IPS-15b (cell line): ENCODE results near the gene UMPS.
"Not testable (repeated sequence)": the region's sequence is repeated elsewhere in the genome, so short reads cannot be mapped to it uniquely, and the experiment has no call there.

Experiments
- H3K27me3 ChIP-seq: one replicate; pipeline ENCODE4 v1.6.1; 2013; ENCODE audit warnings: low read length; ENCODE audit not compliant: control insufficient read depth, insufficient read depth
- H3K36me3 ChIP-seq: one replicate; pipeline ENCODE4 v1.6.1; 2013; ENCODE audit warnings: low read length; ENCODE audit not compliant: control insufficient read depth, insufficient read depth
- H3K4me1 ChIP-seq: one replicate; pipeline ENCODE4 v1.6.1; 2013; ENCODE audit warnings: mild to moderate bottlenecking, low read length; ENCODE audit not compliant: control insufficient read depth, insufficient read depth
- H3K4me3 ChIP-seq: one replicate; pipeline ENCODE4 v1.5.1; 2013; ENCODE audit warnings: low read depth, low read length
- H3K9ac ChIP-seq: one replicate; pipeline ENCODE4 v1.6.1; 2013; ENCODE audit warnings: low read depth, mild to moderate bottlenecking, low read length
- H3K9me3 ChIP-seq: one replicate; pipeline ENCODE4 v1.6.1; 2013; ENCODE audit warnings: mild to moderate bottlenecking, low read length; ENCODE audit not compliant: control insufficient read depth, insufficient read depth

The UMPS gene

DNA sequence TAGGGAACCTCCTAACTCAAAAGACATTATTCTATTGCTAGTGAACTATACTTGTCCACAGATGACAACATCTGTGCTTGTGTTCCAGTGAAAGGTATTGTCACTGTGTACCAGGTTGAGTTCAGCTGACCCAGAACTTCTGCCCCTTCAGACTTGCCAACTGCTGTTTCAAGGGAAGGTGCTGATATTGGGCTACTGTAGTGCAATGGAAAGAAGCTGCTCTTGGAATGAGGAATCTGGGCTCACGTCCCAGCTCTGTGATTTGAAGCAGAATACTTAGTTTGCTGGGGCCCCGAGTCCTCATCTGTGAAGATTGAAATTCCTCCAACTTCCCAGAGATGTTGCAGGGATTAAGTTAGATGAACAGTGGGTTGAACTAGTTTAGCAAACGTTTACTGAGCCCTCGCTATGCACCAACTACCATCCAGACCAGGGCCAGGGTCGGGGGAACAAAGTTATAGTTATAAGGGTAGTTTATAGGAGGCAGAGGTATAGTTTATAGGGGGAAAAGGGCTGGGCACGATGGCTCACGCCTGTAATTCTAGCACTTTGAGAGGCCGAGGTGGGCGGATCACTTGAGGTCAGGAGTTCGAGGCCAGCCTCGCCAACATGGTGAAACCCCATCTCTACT lies 15.9 kb upstream of the UMPS start:
- no peaks in the 10 kb centered on the region for H3K4me1 ChIP-seq
- no peak overlapping the region for H3K9ac ChIP-seq
- no peaks in the 10 kb centered on the region for H3K27me3 ChIP-seq
- no peaks in the 10 kb centered on the region for H3K36me3 ChIP-seq
- H3K4me3 ChIP-seq, result no peak overlapping the region
- H3K9me3 ChIP-seq, result no peaks in the 10 kb centered on the region

DNA sequence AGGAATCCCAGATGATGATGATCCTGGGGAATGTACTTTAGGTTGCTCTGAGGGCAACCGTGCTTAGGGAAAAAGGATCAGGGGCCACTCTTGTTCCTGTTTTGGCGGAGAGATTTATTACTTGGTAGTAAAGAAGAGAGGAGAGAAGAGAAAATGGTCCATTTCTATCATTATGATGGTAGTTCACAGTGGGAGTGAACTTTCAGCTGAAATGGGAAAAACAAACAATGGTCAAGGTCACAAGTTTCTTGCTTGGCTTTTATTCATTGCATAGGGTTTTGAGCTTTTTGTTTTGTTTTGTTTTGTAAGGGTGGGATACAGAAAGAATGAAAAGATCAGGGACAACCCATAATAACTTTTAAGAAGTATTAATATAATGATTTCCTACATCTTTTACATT lies 7.7 kb upstream of the UMPS start:
- H3K4me1 ChIP-seq, result no peaks in the 10 kb centered on the region
- no peaks in the 10 kb centered on the region for H3K27me3 ChIP-seq
- no peaks in the 10 kb centered on the region for H3K9me3 ChIP-seq
- H3K4me3 ChIP-seq, result no peak overlapping the region
- no peak overlapping the region for H3K9ac ChIP-seq
- H3K36me3 ChIP-seq, result no peaks in the 10 kb centered on the region

DNA sequence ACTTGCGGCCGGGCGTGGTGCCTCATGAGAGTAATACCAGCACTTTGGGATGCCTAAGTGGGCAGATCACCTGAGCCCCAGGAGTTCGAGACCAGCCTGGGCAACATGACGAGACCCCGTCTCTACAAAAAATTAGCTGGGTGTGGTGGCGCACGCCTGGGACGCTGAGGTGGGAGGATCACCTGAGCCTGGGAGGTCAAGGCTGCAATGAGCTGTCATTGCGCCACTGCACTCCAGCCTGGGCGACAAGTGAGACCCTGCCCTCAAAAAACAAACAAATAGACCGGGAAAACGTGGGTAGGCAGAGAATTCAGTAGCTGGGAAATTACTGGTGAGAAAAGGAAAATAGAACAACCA lies 667 bp downstream of the UMPS start:
- Histone ChIP-seq H3K4me1 (peaks cover 5% of the 10 kb centered on the region), H3K27me3 (no peaks in the 10 kb centered on the region), H3K36me3 (peaks cover 5% of the 10 kb centered on the region), H3K9me3 (no peaks in the 10 kb centered on the region), H3K4me3 (peak overlapping the region; percentile 100), H3K9ac (peak overlapping the region; percentile 98)

DNA sequence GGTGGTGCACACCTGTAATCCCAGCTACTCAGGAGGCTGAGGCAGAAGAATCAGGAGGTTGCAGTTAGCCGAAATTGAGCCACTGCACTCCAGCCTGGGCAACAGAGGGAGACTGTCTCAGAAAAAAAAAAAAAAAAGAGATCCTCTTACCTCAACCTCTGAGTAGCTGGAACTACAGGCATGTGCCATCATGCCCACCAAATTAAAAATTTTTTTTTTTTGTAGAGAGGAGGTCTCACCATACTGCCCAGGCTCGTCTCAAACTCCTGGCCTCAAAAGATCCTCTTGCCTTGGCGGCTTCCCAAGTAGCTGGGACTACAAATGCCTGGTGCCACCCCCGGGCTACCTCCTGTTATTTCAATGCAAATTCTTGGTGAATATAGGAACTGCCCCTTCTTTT lies 1.5 kb downstream of the UMPS start:
- Histone ChIP-seq H3K27me3 (no peaks in the 10 kb centered on the region), H3K9ac (no peak overlapping the region), H3K36me3 (peaks cover 8% of the 10 kb centered on the region), H3K4me1 (peaks cover 5% of the 10 kb centered on the region), H3K9me3 (no peaks in the 10 kb centered on the region), H3K4me3 (no peak overlapping the region)

DNA sequence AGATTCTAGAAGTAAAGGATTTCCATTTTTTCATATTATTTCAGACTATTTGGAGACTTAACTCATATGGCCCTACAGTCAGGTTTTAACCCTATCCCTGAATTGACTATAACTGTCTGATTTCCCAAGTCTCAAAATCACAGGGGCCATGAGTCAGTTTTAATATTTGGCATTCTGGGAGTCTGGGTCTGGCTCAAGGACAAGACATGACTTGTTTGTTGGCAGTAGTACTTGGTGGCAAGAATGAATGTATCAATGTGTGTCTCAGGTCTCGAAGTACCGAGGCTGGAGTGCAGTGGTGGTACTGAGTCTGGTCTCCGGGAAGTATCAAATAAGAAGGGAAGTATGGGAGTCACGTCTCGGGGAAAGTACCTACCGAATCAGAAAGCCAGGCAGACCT lies 10.8 kb downstream of the UMPS start:
- Histone ChIP-seq H3K4me1 (no peaks in the 10 kb centered on the region), H3K9me3 (no peaks in the 10 kb centered on the region), H3K36me3 (peaks cover 32% of the 10 kb centered on the region), H3K9ac (no peak overlapping the region), H3K4me3 (no peak overlapping the region), H3K27me3 (no peaks in the 10 kb centered on the region)

DNA sequence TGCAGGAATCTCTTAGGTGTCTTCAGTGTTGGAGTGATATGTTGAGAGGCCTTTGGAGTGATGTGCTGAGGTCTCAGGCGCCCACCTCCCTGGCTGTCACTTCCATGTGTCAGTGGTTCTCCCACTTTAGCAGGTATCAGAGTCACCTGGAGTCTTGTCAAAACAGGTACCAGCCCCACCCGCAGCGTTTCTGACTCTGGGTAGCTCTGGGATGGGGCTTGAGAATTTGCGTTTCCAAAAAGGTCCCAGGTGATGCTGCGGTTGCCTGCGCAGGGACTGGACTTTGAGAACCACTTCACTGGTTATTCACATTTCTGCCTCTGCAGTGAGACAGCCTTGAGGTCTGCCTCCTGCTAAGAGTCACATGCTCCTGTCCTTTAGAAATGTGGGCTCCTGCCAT lies 15.5 kb downstream of the UMPS start:
- Histone ChIP-seq H3K9ac (no peak overlapping the region), H3K4me1 (peaks cover 3% of the 10 kb centered on the region), H3K27me3 (no peaks in the 10 kb centered on the region), H3K9me3 (no peaks in the 10 kb centered on the region), H3K36me3 (peaks cover 16% of the 10 kb centered on the region), H3K4me3 (no peak overlapping the region)

DNA sequence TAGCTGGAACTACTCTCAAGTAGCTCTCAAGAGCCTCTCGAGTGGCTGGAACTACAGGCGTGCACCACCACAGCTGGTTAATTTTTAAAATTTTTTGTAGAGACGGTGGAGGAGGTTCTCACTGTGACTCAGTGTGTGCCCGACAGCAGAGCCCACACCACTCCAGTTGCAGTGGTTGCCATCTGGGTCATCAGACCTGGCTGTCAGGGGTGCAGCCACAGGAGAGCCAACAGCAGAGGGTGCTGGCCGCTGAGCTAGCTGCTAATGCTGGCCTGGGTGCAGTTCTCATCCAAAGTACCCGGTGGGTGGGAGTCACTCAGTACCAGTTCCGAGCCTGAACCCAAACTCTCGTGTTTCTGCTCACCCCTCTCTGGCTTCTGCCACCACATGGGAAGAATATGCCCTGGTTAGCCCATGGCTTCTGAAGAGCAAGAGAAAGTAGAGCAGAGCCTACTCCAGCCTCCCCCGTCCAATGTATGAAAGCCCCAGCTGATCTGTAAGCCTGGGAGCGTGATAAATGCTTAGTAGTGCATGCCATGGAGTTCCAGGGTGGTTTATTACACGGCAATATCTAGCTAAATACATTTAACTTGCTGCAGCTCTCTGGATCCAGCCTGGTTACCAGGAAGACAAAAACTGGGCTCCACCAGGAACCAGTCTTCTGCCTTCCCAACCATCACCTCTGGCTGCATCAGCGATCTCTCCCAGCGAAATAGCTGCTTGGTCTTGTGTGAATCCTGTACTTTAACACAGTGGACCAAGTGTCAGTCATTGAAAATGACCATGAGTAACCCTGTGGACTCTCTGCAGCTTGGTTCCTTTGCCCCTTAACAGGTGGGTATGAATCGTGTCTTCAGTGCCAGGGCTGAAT lies 17.1 kb downstream of the UMPS start:
- peaks cover 8% of the 10 kb centered on the region for H3K4me1 ChIP-seq
- H3K27me3 ChIP-seq, result no peaks in the 10 kb centered on the region
- H3K9ac ChIP-seq, result no peak overlapping the region
- peaks cover 13% of the 10 kb centered on the region for H3K36me3 ChIP-seq
- no peak overlapping the region for H3K4me3 ChIP-seq
- H3K9me3 ChIP-seq, result no peaks in the 10 kb centered on the region

DNA sequence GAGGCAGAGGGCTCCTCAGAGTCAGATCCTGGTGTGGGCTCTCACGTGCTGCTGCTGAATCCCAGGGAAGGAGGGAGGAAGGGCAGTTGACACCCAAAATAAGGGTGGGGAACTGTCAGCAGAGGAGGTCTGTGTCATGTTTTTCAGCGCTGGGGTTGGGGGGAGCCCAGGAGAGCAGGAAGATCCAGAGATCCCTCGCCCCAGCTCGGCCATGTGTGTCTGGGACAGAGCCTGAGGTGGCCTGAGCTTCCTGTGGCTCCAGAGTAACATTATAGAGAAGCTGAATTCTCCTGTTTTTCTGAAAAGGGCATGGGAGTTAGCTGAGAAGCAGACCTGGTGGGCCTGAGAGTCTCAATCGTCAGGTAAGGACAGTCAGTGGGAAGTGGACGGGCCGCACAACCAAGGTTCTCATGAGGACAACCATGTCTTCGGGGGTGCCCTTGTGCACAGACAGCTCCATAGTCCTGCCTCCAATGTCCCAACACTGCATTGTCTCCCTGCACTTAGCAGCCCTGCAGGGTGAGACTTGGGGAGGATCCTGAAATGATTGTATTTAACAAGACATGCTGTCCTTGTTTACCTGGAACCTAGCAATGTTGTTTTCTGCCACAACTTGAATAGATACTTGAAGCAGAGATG lies 18.4 kb downstream of the UMPS start:
- Histone ChIP-seq H3K4me1 (peaks cover 10% of the 10 kb centered on the region), H3K27me3 (no peaks in the 10 kb centered on the region), H3K36me3 (peaks cover 13% of the 10 kb centered on the region), H3K9ac (no peak overlapping the region), H3K4me3 (no peak overlapping the region), H3K9me3 (no peaks in the 10 kb centered on the region)

DNA sequence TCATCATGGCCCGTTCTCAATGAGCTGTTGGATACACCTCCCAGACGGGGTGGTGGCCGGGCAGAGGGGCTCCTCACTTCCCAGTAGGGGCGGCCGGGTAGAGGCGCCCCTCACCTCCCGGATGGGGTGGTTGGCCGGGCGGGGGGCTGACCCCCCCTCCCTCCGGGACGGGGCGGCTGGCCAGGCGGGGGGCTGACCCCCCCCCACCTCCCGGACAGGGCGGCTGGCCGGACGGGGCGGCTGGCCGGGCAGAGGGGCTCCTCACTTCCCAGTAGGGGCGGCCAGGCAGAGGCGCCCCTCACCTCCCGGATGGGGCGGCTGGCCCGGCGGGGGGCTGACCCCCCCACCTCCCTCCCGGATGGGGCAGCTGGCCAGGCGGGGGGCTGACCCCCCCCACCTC lies 19.6 kb downstream of the UMPS start:
- not testable (repeated sequence) for H3K9me3 ChIP-seq, H3K27me3 ChIP-seq, H3K4me3 ChIP-seq, H3K9ac ChIP-seq, H3K4me1 ChIP-seq
- peaks cover 10% of the 10 kb centered on the region for H3K36me3 ChIP-seq

DNA sequence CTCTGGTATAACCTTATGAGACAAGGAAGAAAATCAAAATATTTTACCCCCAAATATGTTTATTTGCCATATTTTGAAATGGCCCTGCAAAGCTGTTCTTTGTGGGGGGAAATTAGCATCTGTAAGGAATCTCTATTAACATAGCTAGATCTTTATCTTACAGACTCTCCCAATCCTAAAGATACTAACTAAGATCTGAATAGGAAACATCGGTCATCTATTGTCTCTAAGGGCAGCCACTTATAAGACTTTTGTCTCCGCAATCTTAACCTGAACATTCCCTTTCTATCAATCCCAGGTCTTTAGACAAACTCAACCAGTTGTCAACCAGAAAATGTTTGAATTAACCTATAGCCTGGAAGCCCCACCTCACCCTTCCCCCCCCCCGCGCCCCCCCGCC lies 21.2 kb downstream of the UMPS start:
- Histone ChIP-seq H3K4me3 (no peak overlapping the region), H3K36me3 (no peaks in the 10 kb centered on the region), H3K9me3 (no peaks in the 10 kb centered on the region), H3K9ac (no peak overlapping the region), H3K4me1 (peaks cover 10% of the 10 kb centered on the region), H3K27me3 (no peaks in the 10 kb centered on the region)

DNA sequence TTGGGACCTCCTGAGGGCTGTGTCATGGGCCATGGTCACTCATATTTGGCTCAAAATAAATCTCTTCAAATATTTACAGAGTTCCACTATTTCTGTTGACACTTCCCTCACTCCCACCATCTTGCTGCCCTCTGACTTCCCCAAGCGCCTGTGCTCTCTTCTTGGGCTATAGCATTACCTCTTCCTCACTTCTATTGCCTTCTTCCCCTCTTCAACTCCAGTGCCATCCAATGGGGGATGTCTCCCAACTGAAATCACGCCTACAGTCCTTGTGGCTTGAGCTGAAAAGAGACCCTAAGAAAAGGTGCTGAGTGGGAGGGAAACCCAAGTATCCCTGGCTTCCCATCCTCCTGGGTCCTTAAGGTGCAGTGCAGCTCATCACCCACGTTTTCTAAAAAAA lies 21.8 kb downstream of the UMPS start:
- Histone ChIP-seq H3K36me3 (no peaks in the 10 kb centered on the region), H3K4me3 (peak overlapping the region; percentile 28), H3K9ac (no peak overlapping the region), H3K4me1 (peaks cover 10% of the 10 kb centered on the region), H3K27me3 (no peaks in the 10 kb centered on the region), H3K9me3 (no peaks in the 10 kb centered on the region)

DNA sequence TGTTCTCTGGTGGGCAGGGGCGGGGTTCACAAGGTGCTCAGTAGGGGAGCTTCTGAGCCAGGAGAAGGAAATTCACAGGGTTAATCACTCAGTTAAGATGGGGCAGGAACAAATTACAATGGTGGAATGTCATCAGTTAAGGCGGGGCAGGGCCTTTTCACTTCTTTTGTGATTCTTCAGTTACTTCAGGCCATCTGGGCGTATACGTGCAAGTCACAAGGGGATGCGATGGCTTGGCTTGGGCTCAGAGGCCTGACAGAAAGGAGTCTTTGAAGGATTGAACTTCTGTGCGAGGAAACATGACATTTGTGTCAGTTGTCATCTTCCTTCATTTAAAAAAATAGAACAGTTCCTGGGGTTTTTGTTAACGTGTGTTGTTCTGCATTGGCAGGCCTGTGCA lies 27.7 kb downstream of the UMPS start:
- H3K4me1 ChIP-seq, result peaks cover 21% of the 10 kb centered on the region
- H3K27me3 ChIP-seq, H3K4me3 ChIP-seq, H3K36me3 ChIP-seq, H3K9ac ChIP-seq, H3K9me3 ChIP-seq: not testable (repeated sequence)
